Sigmoid colon (tissue), 7 donors: ENCODE measurements around the gene NKAP. TPM values are rescaled to one million over a fixed set of nuclear protein-coding genes. Genes with fewer than 3 reads are reported as not detected.

Experiments used
- DNase-seq: peaks from one replicate; pipeline ENCODE4 v3.0.0-alpha.2; 2019
- H3K27ac ChIP-seq, 4 donors: fragments of 200-600 bp; sonication (generic); one replicate each; pipeline ENCODE4 v1.5.1; 2016 to 2019; ENCODE audit warnings: mild to moderate bottlenecking in 1 of 4
- H3K27me3 ChIP-seq, 3 donors: fragments of 200-600 bp; sonication (generic); one replicate each; pipeline ENCODE4 v1.5.1; 2019; ENCODE audit warnings: mild to moderate bottlenecking in 1 of 3
- H3K36me3 ChIP-seq, 4 donors: fragments of 200-600 bp; sonication (generic); one replicate each; pipeline ENCODE4 v1.5.1; 2016 to 2019
- H3K4me1 ChIP-seq, 4 donors: fragments of 200-600 bp; sonication (generic); one replicate each; pipeline ENCODE4 v1.5.1; 2017 to 2019
- H3K4me3 ChIP-seq, 4 donors: fragments of 200-600 bp; sonication (generic); one replicate each; pipeline ENCODE4 v1.5.1; 2017 to 2019; ENCODE audit warnings: mild to moderate bottlenecking in 2 of 4, moderate library complexity in 1 of 4
- H3K9me3 ChIP-seq, 4 donors: fragments of 200-600 bp in 3 of 4; sonication (generic) in 3 of 4; one replicate each; pipeline versions ENCODE4 v1.5.1 to v1.6.1; 2013 to 2019
- EP300 ChIP-seq, 4 donors: sonication (generic); formaldehyde crosslinking; IDR thresholded peaks; one replicate each; pipeline ENCODE4 v1.6.1; 2017; ENCODE audit warnings: antibody characterized with exemption in 4 of 4
- POLR2A ChIP-seq, 2 donors: fragments of 450-650 bp; IDR thresholded peaks; one replicate each; pipeline ENCODE4 v1.6.1; 2016; ENCODE audit warnings: antibody characterized with exemption in 2 of 2, mild to moderate bottlenecking in 2 of 2, moderate library complexity in 2 of 2
- POLR2AphosphoS5 ChIP-seq, 4 donors: sonication (generic); formaldehyde crosslinking; IDR thresholded peaks; one replicate each; pipeline ENCODE4 v1.6.1; 2017; ENCODE audit warnings: antibody characterized with exemption in 4 of 4
- WGBS, 2 donors: extraction: QIAGEN DNeasy Blood & Tissue Kit; methylation state at CpG; one replicate each; pipeline ENCODE4 v1.1.7; 2013; 5-methylcytosine and 5-hydroxymethylcytosine counted together
- intact Hi-C: fragments of 100-400 bp; cut with DNase I; formaldehyde crosslinking; loops from one replicate; pipeline ENCODE4 v1.15.1; 2023
- polyA plus RNA-seq, 3 donors: library from polyadenylated mRNA; stranded (reverse); fragments of 200-250 nt; gene quantifications; one replicate each; pipeline ENCODE4 v1.2.3, GENCODE V29; 2013
- total RNA-seq, 4 donors: library from RNA; depleted of rRNA; stranded (reverse); fragments of >200 nt; gene quantifications; one replicate each; pipeline ENCODE4 v1.1.0, GENCODE V29; 2016
- TF ChIP-seq, protein P1 (sequence below), 4 experiments: fragments of 450-650 bp in 3 of 4; fragments of 200-600 bp in 1 of 4; IDR thresholded peaks; one replicate each; pipeline ENCODE4 v1.5.1; 2016 to 2019; ENCODE audit warnings: antibody characterized with exemption in 4 of 4, mild to moderate bottlenecking in 3 of 4, moderate library complexity in 2 of 4
- donor health status: healthy with polysubstance abuse.
- donor health status: Bipolar disorder and iron deficiency.
- donor health status: healthy.

The NKAP gene
- total and polyA plus RNA-seq, 7 donors: 3.6 to 7.8 (median 5.3) TPM

GRCh38 chrX:119954374-119954773 lies 10.8 kb upstream of the NKAP start:
- intact Hi-C loops: no loop called here
- Histone ChIP-seq H3K36me3 (no peaks in the 10 kb centered on the region), H3K9me3 (no peaks in the 10 kb centered on the region), H3K4me3 (no peak overlapping the region), H3K27me3 (no peaks in the 10 kb centered on the region), H3K27ac (no peak overlapping the region), H3K4me1 (no peaks in the 10 kb centered on the region)
- DNase-seq: no peak
- WGBS, 2 donors: 81 to 83% methylated on average over 3 of the region's 3 CpGs
- no peak for TF ChIP-seq POLR2AphosphoS5 (IDR thresholded peaks at IDR 0.05)
- TF ChIP-seq, protein P1, sequence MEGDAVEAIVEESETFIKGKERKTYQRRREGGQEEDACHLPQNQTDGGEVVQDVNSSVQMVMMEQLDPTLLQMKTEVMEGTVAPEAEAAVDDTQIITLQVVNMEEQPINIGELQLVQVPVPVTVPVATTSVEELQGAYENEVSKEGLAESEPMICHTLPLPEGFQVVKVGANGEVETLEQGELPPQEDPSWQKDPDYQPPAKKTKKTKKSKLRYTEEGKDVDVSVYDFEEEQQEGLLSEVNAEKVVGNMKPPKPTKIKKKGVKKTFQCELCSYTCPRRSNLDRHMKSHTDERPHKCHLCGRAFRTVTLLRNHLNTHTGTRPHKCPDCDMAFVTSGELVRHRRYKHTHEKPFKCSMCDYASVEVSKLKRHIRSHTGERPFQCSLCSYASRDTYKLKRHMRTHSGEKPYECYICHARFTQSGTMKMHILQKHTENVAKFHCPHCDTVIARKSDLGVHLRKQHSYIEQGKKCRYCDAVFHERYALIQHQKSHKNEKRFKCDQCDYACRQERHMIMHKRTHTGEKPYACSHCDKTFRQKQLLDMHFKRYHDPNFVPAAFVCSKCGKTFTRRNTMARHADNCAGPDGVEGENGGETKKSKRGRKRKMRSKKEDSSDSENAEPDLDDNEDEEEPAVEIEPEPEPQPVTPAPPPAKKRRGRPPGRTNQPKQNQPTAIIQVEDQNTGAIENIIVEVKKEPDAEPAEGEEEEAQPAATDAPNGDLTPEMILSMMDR (IDR thresholded peaks at IDR 0.05): no peak
- no peak for TF ChIP-seq POLR2A (IDR thresholded peaks at IDR 0.05)
- TF ChIP-seq EP300 (IDR thresholded peaks at IDR 0.05): no peak

DNA sequence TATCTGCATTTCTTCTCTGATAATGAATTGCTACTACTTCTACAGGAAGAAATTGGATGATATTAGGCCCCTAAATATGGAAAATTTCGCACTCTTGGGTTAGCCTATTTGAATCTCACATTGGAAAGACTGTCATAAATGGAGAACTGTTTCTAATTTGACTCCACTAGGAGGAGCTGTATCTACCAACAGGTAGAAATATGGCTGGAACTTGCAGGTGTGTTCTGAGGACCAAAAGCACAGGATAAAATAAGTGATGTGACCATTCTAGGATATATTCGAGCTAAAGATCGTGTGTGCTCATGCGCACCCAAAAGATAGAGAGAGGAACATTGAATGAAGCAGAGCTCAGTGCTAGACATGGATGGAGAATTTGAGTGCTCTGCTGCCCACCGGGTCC lies 4.8 kb upstream of the NKAP start:
- H3K9me3 ChIP-seq: no peaks in the 10 kb centered on the region
- DNase-seq: no peak
- H3K4me1 ChIP-seq: no peaks in the 10 kb centered on the region
- no peak overlapping the region for H3K27ac ChIP-seq
- intact Hi-C loops: no loop called here
- TF ChIP-seq POLR2AphosphoS5 (IDR thresholded peaks at IDR 0.05): no peak
- TF ChIP-seq, protein P1 (IDR thresholded peaks at IDR 0.05): no peak
- TF ChIP-seq EP300 (IDR thresholded peaks at IDR 0.05): no peak
- no peak for TF ChIP-seq POLR2A (IDR thresholded peaks at IDR 0.05)
- H3K27me3 ChIP-seq: no peaks in the 10 kb centered on the region
- H3K36me3 ChIP-seq: no peaks in the 10 kb centered on the region
- 78 to 83% methylated on average over 5 of the region's 5 CpGs for WGBS, 2 donors
- no peak overlapping the region for H3K4me3 ChIP-seq

DNA sequence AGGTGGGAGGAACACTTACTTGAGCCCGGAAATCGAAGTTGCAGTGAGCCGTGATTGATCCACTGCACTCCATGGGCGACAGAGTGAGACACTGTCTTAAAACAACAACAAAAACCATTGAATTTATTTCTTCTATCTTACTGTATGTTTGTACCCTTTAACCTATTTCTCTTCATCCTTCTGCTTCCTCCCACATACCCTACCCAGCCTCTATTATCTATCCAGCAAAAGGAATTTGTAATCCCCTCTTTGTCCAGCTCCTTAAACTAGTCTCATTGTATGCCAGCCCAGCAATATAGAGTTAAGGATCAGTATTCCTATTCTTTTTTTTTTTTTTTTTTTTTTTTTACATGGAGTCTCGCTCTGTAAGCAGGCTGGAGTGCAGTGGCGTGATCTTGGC lies 1.9 kb upstream of the NKAP start:
- 76 to 77% methylated on average over 6 of the region's 6 CpGs for WGBS, 2 donors
- DNase-seq: no peak
- Histone ChIP-seq H3K4me3 (no peak overlapping the region), H3K36me3 (no peaks in the 10 kb centered on the region), H3K4me1 (peaks cover 0 to 15% (median 9%) of the 10 kb centered on the region in 4 donors), H3K27ac (no peak overlapping the region), H3K27me3 (no peaks in the 10 kb centered on the region), H3K9me3 (no peaks in the 10 kb centered on the region)
- intact Hi-C loops: no loop called here
- no peak for TF ChIP-seq EP300 (IDR thresholded peaks at IDR 0.05)

DNA sequence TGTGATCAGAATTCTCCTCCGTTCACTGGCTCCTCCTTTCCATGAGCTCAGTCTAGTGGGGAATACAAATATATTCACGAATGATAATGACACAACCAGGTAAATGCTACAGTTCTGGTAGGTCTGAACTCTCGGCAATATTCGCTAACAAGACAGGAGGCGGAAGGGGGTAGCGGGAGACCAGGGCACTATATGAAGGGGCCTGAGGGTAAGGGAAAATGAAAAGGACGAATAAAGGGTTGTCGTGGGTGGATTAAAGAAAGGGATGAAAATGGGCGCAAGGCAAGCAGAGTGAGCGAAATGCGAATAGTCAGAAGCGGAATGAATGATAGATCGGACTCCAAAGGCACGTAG lies 743 bp downstream of the NKAP start:
- no peaks in the 10 kb centered on the region for H3K9me3 ChIP-seq
- TF ChIP-seq EP300 (IDR thresholded peaks at IDR 0.05) (no peak), POLR2AphosphoS5 (IDR thresholded peaks at IDR 0.05) (no peak), POLR2A (IDR thresholded peaks at IDR 0.05) (no peak)
- TF ChIP-seq, protein P1 (IDR thresholded peaks at IDR 0.05): no peak
- no peaks in the 10 kb centered on the region for H3K36me3 ChIP-seq
- H3K27ac ChIP-seq: peak overlapping the region; percentile 87 to 93 (median 90)
- peak overlapping the region; percentile 63 to 72 (median 70) for H3K4me3 ChIP-seq
- 0 to 1% methylated on average over 14 of the region's 14 CpGs for WGBS, 2 donors
- intact Hi-C loops: loop anchor here (5.0 kb wide), 1 partner anchor 151 kb away; the partner anchor contains the start of gene RPL39
- H3K27me3 ChIP-seq: no peaks in the 10 kb centered on the region
- peaks cover 0 to 15% (median 9%) of the 10 kb centered on the region in 4 donors for H3K4me1 ChIP-seq
- no peak for DNase-seq

GRCh38 chrX:119942173-119942819 lies 1.3 kb downstream of the NKAP start:
- Histone ChIP-seq H3K9me3 (no peaks in the 10 kb centered on the region), H3K27ac (peak overlapping the region; percentile 87 to 93 (median 90)), H3K4me3 (peak overlapping the region; percentile 63 to 72 (median 70)), H3K27me3 (no peaks in the 10 kb centered on the region), H3K36me3 (peaks cover 0 to 3% (median 0%) of the 10 kb centered on the region in 4 donors), H3K4me1 (peaks cover 0 to 15% (median 9%) of the 10 kb centered on the region in 4 donors)
- intact Hi-C loops: loop anchor here (5.0 kb wide), 1 partner anchor 150 kb away; the partner anchor contains the start of gene RPL39
- TF ChIP-seq EP300 (IDR thresholded peaks at IDR 0.05) (no peak), POLR2AphosphoS5 (IDR thresholded peaks at IDR 0.05) (no peak), POLR2A (IDR thresholded peaks at IDR 0.05) (no peak)
- TF ChIP-seq, protein P1 (IDR thresholded peaks at IDR 0.05): no peak
- 30 to 51% methylated on average over 13 of the region's 13 CpGs for WGBS, 2 donors
- no peak for DNase-seq
